ENCODE measurements around the gene CLDN2. TPM values are rescaled to one million over a fixed set of nuclear protein-coding genes. Genes with fewer than 3 reads are reported as not detected.

The CLDN2 gene
- total and polyA plus RNA-seq, 10 of the 15 experiments (the other 5 are each of a cell fraction or from before 2014, with no cell fraction given), result 0.06 TPM; not detected in 9

DNA sequence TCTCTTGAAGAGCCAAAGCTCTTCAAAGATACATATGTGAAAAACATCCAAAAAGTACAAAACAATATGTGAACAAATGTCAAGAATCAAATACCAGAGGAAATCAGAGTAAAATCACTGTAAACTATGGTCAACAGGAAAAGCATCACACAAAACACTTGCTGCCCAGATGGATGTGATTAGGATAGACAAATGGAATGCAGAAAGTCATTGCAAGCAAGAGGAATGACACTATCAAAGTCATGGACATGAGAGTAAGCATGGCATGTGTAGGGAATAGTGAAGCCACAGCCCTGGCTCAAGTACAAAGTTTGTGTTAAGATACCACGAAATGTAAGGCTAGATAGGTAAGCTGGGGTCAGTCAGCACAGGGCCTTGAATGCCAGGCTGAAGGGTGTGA, 37.7 kb downstream of the CLDN2 start:
- Histone ChIP-seq H3K4me2 (ENCODE audit: control insufficient read depth, insufficient read depth) (no peak overlapping the region), H3K9ac (ENCODE audit: control insufficient read depth, insufficient read depth, low read length) (no peak overlapping the region), H3K4me1 (ENCODE audit: control insufficient read depth, insufficient read depth, low read length) (no peaks in the 10 kb centered on the region), H4K20me1 (ENCODE audit: control insufficient read depth, insufficient read depth) (no peaks in the 10 kb centered on the region), H3K79me2 (ENCODE audit: control insufficient read depth, insufficient read depth, low read length) (no peaks in the 10 kb centered on the region), H2AFZ (ENCODE audit: control insufficient read depth, low read depth, low read length) (no peak overlapping the region), H3K36me3 (ENCODE audit: control insufficient read depth in 2 of 2, insufficient read depth in 2 of 2, low read length in 1 of 2) (no peaks in the 10 kb centered on the region), H3K27me3 (replicated peaks in 1 of 2; ENCODE audit: control insufficient read depth in 2 of 2, insufficient read depth in 2 of 2, low read length in 1 of 2) (no peaks in the 10 kb centered on the region), H3K27ac (ENCODE audit: control insufficient read depth, insufficient read depth) (no peak overlapping the region), H3K9me3 (replicated peaks; ENCODE audit: control insufficient read depth, insufficient read depth, low read length) (no peaks in the 10 kb centered on the region), H3K4me3 (no peak overlapping the region)
- in situ Hi-C loops (cut with MboI), result no loop called here
- 0% methylated on average over 1 of the region's 1 CpG for WGBS (ENCODE audit: insufficient coverage, insufficient replicate concordance, low lambda C conversion rate, missing lambda C conversion rate)
- FAIRE-seq, result no peak
- no peak for ATAC-seq
- ChIA-PET SMC1A (ENCODE audit: uncharacterized antibody, unreplicated experiment) (no interaction called here), CTCF (no interaction called here), RAD21 (ENCODE audit: unreplicated experiment) (no interaction called here), POLR2A (no interaction called here)
- TF ChIP-seq, protein P1, sequence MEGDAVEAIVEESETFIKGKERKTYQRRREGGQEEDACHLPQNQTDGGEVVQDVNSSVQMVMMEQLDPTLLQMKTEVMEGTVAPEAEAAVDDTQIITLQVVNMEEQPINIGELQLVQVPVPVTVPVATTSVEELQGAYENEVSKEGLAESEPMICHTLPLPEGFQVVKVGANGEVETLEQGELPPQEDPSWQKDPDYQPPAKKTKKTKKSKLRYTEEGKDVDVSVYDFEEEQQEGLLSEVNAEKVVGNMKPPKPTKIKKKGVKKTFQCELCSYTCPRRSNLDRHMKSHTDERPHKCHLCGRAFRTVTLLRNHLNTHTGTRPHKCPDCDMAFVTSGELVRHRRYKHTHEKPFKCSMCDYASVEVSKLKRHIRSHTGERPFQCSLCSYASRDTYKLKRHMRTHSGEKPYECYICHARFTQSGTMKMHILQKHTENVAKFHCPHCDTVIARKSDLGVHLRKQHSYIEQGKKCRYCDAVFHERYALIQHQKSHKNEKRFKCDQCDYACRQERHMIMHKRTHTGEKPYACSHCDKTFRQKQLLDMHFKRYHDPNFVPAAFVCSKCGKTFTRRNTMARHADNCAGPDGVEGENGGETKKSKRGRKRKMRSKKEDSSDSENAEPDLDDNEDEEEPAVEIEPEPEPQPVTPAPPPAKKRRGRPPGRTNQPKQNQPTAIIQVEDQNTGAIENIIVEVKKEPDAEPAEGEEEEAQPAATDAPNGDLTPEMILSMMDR (IDR thresholded peaks at IDR 0.05 in 2 of 3, conservative IDR thresholded peaks at IDR 0.05 in 1 of 3; ENCODE audit: control insufficient read depth in 2 of 3, extremely low read depth in 1 of 3, insufficient read depth in 1 of 3, low read depth in 3 of 3, low read length in 3 of 3), result no peak
- TF ChIP-seq IRF4 (IDR thresholded peaks at IDR 0.05; ENCODE audit: low read depth, low read length), result no peak
- TF ChIP-seq CHD4 (IDR thresholded peaks at IDR 0.05), result no peak
- no peak for TF ChIP-seq RAD21 (IDR thresholded peaks at IDR 0.05; ENCODE audit: insufficient read depth, low read depth, low read length)
- TF ChIP-seq NBN (IDR thresholded peaks at IDR 0.05), result no peak
- no peak for TF ChIP-seq MXI1 (IDR thresholded peaks at IDR 0.05; ENCODE audit: low read depth, low read length)
- no peak for TF ChIP-seq KDM1A (IDR thresholded peaks at IDR 0.05; ENCODE audit: borderline replicate concordance)
- TF ChIP-seq IKZF1 (conservative IDR thresholded peaks at IDR 0.05), result no peak
- no peak for TF ChIP-seq EP300 (IDR thresholded peaks at IDR 0.05; ENCODE audit: borderline replicate concordance in 1 of 2, control insufficient read depth in 1 of 2, low read depth in 2 of 2, low read length in 2 of 2)
- no peak for TF ChIP-seq SUPT20H (IDR thresholded peaks at IDR 0.05; ENCODE audit: borderline replicate concordance, control insufficient read depth, low read depth, low read length)
- TF ChIP-seq, protein P2, sequence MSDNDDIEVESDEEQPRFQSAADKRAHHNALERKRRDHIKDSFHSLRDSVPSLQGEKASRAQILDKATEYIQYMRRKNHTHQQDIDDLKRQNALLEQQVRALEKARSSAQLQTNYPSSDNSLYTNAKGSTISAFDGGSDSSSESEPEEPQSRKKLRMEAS (IDR thresholded peaks at IDR 0.05; ENCODE audit: low read depth, low read length), result no peak
- no peak for TF ChIP-seq TCF12 (IDR thresholded peaks at IDR 0.05; ENCODE audit: low read depth, low read length)
- no peak for TF ChIP-seq SIX5 (IDR thresholded peaks at IDR 0.05; ENCODE audit: low read depth, low read length, severe bottlenecking)
- intact Hi-C loops (cut with micrococcal nuclease; ENCODE audit: unreplicated experiment), result no loop called here
- no peak for DNase-seq (ENCODE audit: low read depth, low spot score)
- BruUV-seq (replicated peaks), result no TSS peak
